Adipose tissue (tissue), 3 donors: Measurements from ENCODE around the gene RAB6B. TPM values are rescaled to one million over a fixed set of nuclear protein-coding genes. Genes with fewer than 3 reads are reported as not detected.

Source experiments
- H3K27ac ChIP-seq: one replicate; pipeline ENCODE4 v1.5.1; 2013; ENCODE audit warnings: low read depth, low read length
- WGBS, 3 donors: extraction: QIAGEN DNeasy Blood & Tissue Kit; methylation state at CpG; one replicate each; pipeline ENCODE4 v1.1.7; 2013; 5-methylcytosine and 5-hydroxymethylcytosine counted together
- polyA plus RNA-seq, 3 donors: library from polyadenylated mRNA; stranded (reverse); fragments of 200-250 nt; gene quantifications; one replicate each; pipeline ENCODE4 v1.2.3, GENCODE V29; 2013
- donor health status: healthy with polysubstance abuse.
- donor health status: Bipolar disorder and iron deficiency.
- donor health status: healthy.

Gene RAB6B
- polyA plus RNA-seq, result 1 to 10 TPM; 3.2 to 8.1 (median 3.5) TPM

GRCh38 chr3:133895208-133896001 is at the start of gene RAB6B:
Gene RAB6B, minus strand, starts transcription at chr3:133895882. Its CDS starts 416 bp downstream, at chr3:133895466.
- 0 to 1% (median 0%) methylated on average over 42 to 70 of the region's 80 CpGs for WGBS, 3 donors
- H3K27ac ChIP-seq, result no peak within 1 kb of the TSS

- WGBS, 3 donors, result 46 to 84% (median 52%) methylated on average over 13 of the region's 13 CpGs
Measured at GRCh38 chr3:133944641-133945380, 49.1 kb upstream of the RAB6B start.

GRCh38 chr3:133944181-133944580 is 48.5 kb upstream of the RAB6B start:
- WGBS, 3 donors, result 72 to 83% (median 75%) methylated on average over 2 of the region's 2 CpGs
- H3K27ac ChIP-seq, result no peak overlapping the region

More at GRCh38 chr3:133944641-133945380, 49.1 kb upstream of the RAB6B start:
- no peak overlapping the region for H3K27ac ChIP-seq

- 47 to 54% (median 51%) methylated on average over 5 of the region's 5 CpGs for WGBS, 3 donors
- H3K27ac ChIP-seq, result no peak overlapping the region
Measured at GRCh38 chr3:133943639-133944141, 48.0 kb upstream of the RAB6B start.

GRCh38 chr3:133943031-133943535 is 47.4 kb upstream of the RAB6B start:
- H3K27ac ChIP-seq, result no peak overlapping the region
- WGBS, 3 donors, result 79 to 95% (median 89%) methylated on average over 2 of the region's 2 CpGs

- H3K27ac ChIP-seq, result no peak overlapping the region
- WGBS, 3 donors, result 65 to 84% (median 74%) methylated on average over 6 to 7 of the region's 7 CpGs
Measured at GRCh38 chr3:133941415-133941821, 45.7 kb upstream of the RAB6B start.

- H3K27ac ChIP-seq, result no peak overlapping the region
- 84 to 94% (median 88%) methylated on average over 10 of the region's 10 CpGs for WGBS, 3 donors
Measured at GRCh38 chr3:133940536-133940935, 44.9 kb upstream of the RAB6B start.

- H3K27ac ChIP-seq, result no peak overlapping the region
- 79 to 86% (median 80%) methylated on average over 1 of the region's 1 CpG for WGBS, 3 donors
Measured at GRCh38 chr3:133939463-133939835, 43.8 kb upstream of the RAB6B start.

- H3K27ac ChIP-seq, result no peak overlapping the region
- WGBS, 3 donors, result 57 to 83% (median 81%) methylated on average over 2 of the region's 2 CpGs
Measured at GRCh38 chr3:133938770-133939462, 43.2 kb upstream of the RAB6B start.

GRCh38 chr3:133937756-133938601 is 42.3 kb upstream of the RAB6B start:
- no peak overlapping the region for H3K27ac ChIP-seq
- WGBS, 3 donors, result 67 to 83% (median 73%) methylated on average over 10 of the region's 10 CpGs

GRCh38 chr3:133937061-133937686 is 41.5 kb upstream of the RAB6B start:
- no peak overlapping the region for H3K27ac ChIP-seq
- 66 to 90% (median 90%) methylated on average over 8 of the region's 8 CpGs for WGBS, 3 donors

GRCh38 chr3:133935843-133936769 is 40.4 kb upstream of the RAB6B start:
- H3K27ac ChIP-seq, result no peak overlapping the region
- WGBS, 3 donors, result 93 to 94% (median 94%) methylated on average over 13 of the region's 13 CpGs

- WGBS, 3 donors, result 86 to 96% (median 94%) methylated on average over 11 of the region's 11 CpGs
Measured at GRCh38 chr3:133934996-133935842, 39.5 kb upstream of the RAB6B start.

GRCh38 chr3:133934073-133934970 is 38.6 kb upstream of the RAB6B start:
- H3K27ac ChIP-seq, result no peak overlapping the region
- 76 to 90% (median 84%) methylated on average over 10 of the region's 10 CpGs for WGBS, 3 donors

More at GRCh38 chr3:133934996-133935842, 39.5 kb upstream of the RAB6B start:
- no peak overlapping the region for H3K27ac ChIP-seq
